ENCODE data around the gene GABRR2. TPM values are rescaled to one million over a fixed set of nuclear protein-coding genes. Genes with fewer than 3 reads are reported as not detected.

GABRR2 gene
- total and polyA plus RNA-seq, 2 of the 4 experiments (the other 2 are of a cell fraction) = 0.26 TPM; not detected in 1

DNA sequence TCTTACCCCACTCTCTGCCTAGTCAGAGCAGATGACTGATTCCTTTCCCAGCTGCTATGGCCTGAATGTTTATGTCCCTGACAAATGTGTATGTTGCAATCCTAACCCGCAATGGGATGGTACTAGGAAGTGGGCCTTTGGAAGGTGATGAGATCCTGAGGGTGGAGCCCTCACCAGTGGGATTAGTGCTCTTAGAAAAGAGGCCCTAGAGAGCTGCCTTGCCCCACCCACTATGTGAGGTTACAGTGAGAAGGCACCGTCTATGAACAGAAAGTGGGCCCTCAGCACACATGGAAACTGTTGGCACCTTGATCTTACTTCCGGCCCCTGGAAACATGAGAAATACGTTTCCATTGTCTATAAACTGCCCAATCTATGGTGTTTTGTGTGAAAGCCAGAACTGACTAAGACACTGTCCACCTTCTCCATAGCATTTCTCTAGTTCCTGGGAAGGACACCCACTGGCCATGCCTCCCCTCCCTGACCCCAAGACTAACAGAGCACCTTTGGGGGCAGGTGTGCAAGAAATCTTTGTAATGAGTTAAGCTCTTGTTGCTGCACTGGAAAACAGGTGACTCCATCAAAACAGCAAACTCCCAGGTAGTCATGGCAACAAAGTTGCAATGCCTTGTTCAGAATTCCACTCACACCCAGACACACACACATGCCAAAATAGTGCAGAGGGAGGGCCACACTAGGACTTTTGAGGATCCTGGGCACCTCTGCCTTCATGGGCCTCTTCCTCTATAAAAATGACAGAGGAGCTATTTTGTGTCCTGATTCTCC is 16.2 kb downstream of the GABRR2 start:
- intact Hi-C loops (cut with micrococcal nuclease) = no loop called here
- H4K8ac ChIP-seq (ENCODE audit: low read depth in 2 of 2, low read length in 2 of 2) = no peak overlapping the region
- ATAC-seq (ENCODE audit: low read depth) = peak; percentile 42
- dilution Hi-C loops (cut with HindIII; ENCODE audit: low sequenced_read_pairs, unreplicated experiment) = no loop called here
- H3K23ac ChIP-seq (ENCODE audit: low read depth, low read length) = no peak overlapping the region
- peaks cover 9% of the 10 kb centered on the region for H3K4me1 ChIP-seq (ENCODE audit: control insufficient read depth, insufficient read depth, low read length)
- H4K5ac ChIP-seq (ENCODE audit: low read depth, low read length) = no peak overlapping the region
- no peak overlapping the region for H3K56ac ChIP-seq (ENCODE audit: extremely low read depth, insufficient read depth, low read length)
- peaks cover 5% of the 10 kb centered on the region; the same call in 1 of the 2 replicates for H4K20me1 ChIP-seq (ENCODE audit: insufficient read depth, low read length)
- no peaks in the 10 kb centered on the region for H3K79me1 ChIP-seq (ENCODE audit: low read depth in 1 of 2, low read length in 2 of 2)
- H2AFZ ChIP-seq (replicated peaks; ENCODE audit: low read length, poor library complexity) = no peak overlapping the region
- H3K9ac ChIP-seq (ENCODE audit: low read depth, low read length) = no peak overlapping the region
- BruUV-seq (replicated peaks) = no TSS peak
- no peaks in the 10 kb centered on the region; the same call in none of the 2 replicates for H3K9me3 ChIP-seq (ENCODE audit: control insufficient read depth, insufficient read depth, low read length)
- WGBS, 2 experiments (ENCODE audit: extremely low coverage in 2 of 2, insufficient read length in 1 of 2) = no CpG with 5 or more reads among the region's 4 CpGs
- in situ Hi-C loops (cut with MboI; ENCODE audit: low sequenced_read_pairs) = no loop called here
- no peak overlapping the region for H2BK15ac ChIP-seq (ENCODE audit: low read depth, low read length)
- no peaks in the 10 kb centered on the region for H3K36me3 ChIP-seq (ENCODE audit: control insufficient read depth, insufficient read depth, low read length)
- no peak overlapping the region for H4K91ac ChIP-seq (ENCODE audit: insufficient read depth, low read depth, low read length)
- no peak overlapping the region for H2BK20ac ChIP-seq (ENCODE audit: low read depth, low read length)
- CTCF ChIA-PET = interaction anchor here (0.8 to 1.2 kb wide), 2 partner anchors 12 to 13 kb away, joined by 3 read pairs; no protein-coding TSS in a partner anchor
- POLR2A ChIA-PET (ENCODE audit: unreplicated experiment) = no interaction called here
- peak overlapping the region; percentile 11 for H2AK9ac ChIP-seq (replicated peaks; ENCODE audit: low read depth, low read length, poor library complexity)
- no peak overlapping the region for H2AK5ac ChIP-seq (ENCODE audit: low read depth, low read length)
- no peak overlapping the region for H2BK120ac ChIP-seq (ENCODE audit: low read depth, low read length)
- no peak overlapping the region for H2BK5ac ChIP-seq (ENCODE audit: low read depth, low read length, poor library complexity, severe bottlenecking)
- TF ChIP-seq NFE2L2 (IDR thresholded peaks at IDR 0.05; ENCODE audit: low read depth, low read length) (no peak), MAZ (IDR thresholded peaks at IDR 0.05; ENCODE audit: borderline replicate concordance, low read depth, low read length) (no peak), CEBPB (IDR thresholded peaks at IDR 0.05; ENCODE audit: low read depth, low read length) (peak; percentile 93)
- TF ChIP-seq, protein P1, sequence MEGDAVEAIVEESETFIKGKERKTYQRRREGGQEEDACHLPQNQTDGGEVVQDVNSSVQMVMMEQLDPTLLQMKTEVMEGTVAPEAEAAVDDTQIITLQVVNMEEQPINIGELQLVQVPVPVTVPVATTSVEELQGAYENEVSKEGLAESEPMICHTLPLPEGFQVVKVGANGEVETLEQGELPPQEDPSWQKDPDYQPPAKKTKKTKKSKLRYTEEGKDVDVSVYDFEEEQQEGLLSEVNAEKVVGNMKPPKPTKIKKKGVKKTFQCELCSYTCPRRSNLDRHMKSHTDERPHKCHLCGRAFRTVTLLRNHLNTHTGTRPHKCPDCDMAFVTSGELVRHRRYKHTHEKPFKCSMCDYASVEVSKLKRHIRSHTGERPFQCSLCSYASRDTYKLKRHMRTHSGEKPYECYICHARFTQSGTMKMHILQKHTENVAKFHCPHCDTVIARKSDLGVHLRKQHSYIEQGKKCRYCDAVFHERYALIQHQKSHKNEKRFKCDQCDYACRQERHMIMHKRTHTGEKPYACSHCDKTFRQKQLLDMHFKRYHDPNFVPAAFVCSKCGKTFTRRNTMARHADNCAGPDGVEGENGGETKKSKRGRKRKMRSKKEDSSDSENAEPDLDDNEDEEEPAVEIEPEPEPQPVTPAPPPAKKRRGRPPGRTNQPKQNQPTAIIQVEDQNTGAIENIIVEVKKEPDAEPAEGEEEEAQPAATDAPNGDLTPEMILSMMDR (conservative IDR thresholded peaks at IDR 0.05; ENCODE audit: low read depth, low read length) = no peak
- H3K14ac ChIP-seq (replicated peaks; ENCODE audit: low read depth, low read length) = no peak overlapping the region
- H3K4ac ChIP-seq (ENCODE audit: low read depth, low read length) = no peak overlapping the region
- 0 out of 2 replicates have a peak overlapping the region, but pooled peaks have one; percentile 12 for H3K4me2 ChIP-seq (ENCODE audit: low read depth, low read length)
- peaks cover 17% of the 10 kb centered on the region for H3K27me3 ChIP-seq (ENCODE audit: control insufficient read depth, insufficient read depth, low read length)
- DNase-seq = peak; percentile 84
- H3K27ac ChIP-seq (ENCODE audit: insufficient read depth, low read length) = no peak overlapping the region
- H3K18ac ChIP-seq (ENCODE audit: low read depth, low read length) = no peak overlapping the region
- H3K9me1 ChIP-seq (ENCODE audit: insufficient read depth, low read length) = peaks cover 9% of the 10 kb centered on the region; the same call in 1 of the 2 replicates
- H3K4me3 ChIP-seq (ENCODE audit: insufficient read depth, low read depth, low read length) = no peak overlapping the region

Measured in IMR-90 (cell line).